Left hindlimb (tissue), 1 donor: ENCODE measurements around the gene SRP68.
A peak's percentile ranks its signal among the peaks of the same experiment; 100 is the strongest.

Experiments used
- DNase-seq: peaks from one replicate; pipeline ENCODE4 v3.0.0-alpha.2; 2018

Gene SRP68

GRCh38 chr17:76017481-76018339 is 54.6 kb downstream of the SRP68 start:
- DNase-seq = peak; percentile 26

GRCh38 chr17:76014925-76015261 is 57.4 kb downstream of the SRP68 start:
- DNase-seq = no peak

GRCh38 chr17:76014100-76014924 is 58.0 kb downstream of the SRP68 start:
- DNase-seq = peak; percentile 66

- DNase-seq = peak; percentile 25
Measured at GRCh38 chr17:76013377-76013932, 58.9 kb downstream of the SRP68 start.

- DNase-seq = no peak
Measured at GRCh38 chr17:76011951-76012350, 60.4 kb downstream of the SRP68 start.

GRCh38 chr17:76009969-76010661 is 62.2 kb downstream of the SRP68 start:
- DNase-seq = no peak

- DNase-seq = no peak
Measured at GRCh38 chr17:76009447-76009846, 62.9 kb downstream of the SRP68 start.

GRCh38 chr17:76008630-76009425 is 63.5 kb downstream of the SRP68 start:
- DNase-seq = no peak

- DNase-seq = no peak
Measured at GRCh38 chr17:76008208-76008607, 64.1 kb downstream of the SRP68 start.

- DNase-seq = peak; percentile 23
Measured at GRCh38 chr17:76007850-76008165, 64.5 kb downstream of the SRP68 start.

GRCh38 chr17:76007131-76007849 is 65.0 kb downstream of the SRP68 start:
- DNase-seq = no peak

GRCh38 chr17:76005263-76006149 is 66.8 kb downstream of the SRP68 start:
- DNase-seq = peak; percentile 81

- no peak for DNase-seq
Measured at GRCh38 chr17:76004750-76005262, 67.5 kb downstream of the SRP68 start.

- DNase-seq = no peak
Measured at GRCh38 chr17:76003915-76004314, 68.4 kb downstream of the SRP68 start.

- DNase-seq = no peak
Measured at GRCh38 chr17:76002100-76002499, 70.2 kb downstream of the SRP68 start.

GRCh38 chr17:76000755-76001521 is 71.4 kb downstream of the SRP68 start, which contains the start of gene CDK3:
CDK3 (plus strand) TSS chr17:76000855; CDS start chr17:76001426, 571 bp downstream.
- DNase-seq = peak; percentile 31

GRCh38 chr17:76000016-76000754 is 72.1 kb downstream of the SRP68 start:
- DNase-seq = peak; percentile 40

- no peak for DNase-seq
Measured at GRCh38 chr17:75998327-75998795, 74.0 kb downstream of the SRP68 start.
